Activated CD8-positive, alpha-beta memory T cell treated with anti-CD3 and anti-CD28 coated beads, Interleukin-2, amount 50 U/mL, for 1 hour (primary cell): ENCODE results near the gene MGA.

Source experiments
- DNase-seq: peaks from one replicate; pipeline ENCODE4 v3.0.0-alpha.2; 2020; ENCODE audit errors: extremely low read depth

MGA gene

DNA sequence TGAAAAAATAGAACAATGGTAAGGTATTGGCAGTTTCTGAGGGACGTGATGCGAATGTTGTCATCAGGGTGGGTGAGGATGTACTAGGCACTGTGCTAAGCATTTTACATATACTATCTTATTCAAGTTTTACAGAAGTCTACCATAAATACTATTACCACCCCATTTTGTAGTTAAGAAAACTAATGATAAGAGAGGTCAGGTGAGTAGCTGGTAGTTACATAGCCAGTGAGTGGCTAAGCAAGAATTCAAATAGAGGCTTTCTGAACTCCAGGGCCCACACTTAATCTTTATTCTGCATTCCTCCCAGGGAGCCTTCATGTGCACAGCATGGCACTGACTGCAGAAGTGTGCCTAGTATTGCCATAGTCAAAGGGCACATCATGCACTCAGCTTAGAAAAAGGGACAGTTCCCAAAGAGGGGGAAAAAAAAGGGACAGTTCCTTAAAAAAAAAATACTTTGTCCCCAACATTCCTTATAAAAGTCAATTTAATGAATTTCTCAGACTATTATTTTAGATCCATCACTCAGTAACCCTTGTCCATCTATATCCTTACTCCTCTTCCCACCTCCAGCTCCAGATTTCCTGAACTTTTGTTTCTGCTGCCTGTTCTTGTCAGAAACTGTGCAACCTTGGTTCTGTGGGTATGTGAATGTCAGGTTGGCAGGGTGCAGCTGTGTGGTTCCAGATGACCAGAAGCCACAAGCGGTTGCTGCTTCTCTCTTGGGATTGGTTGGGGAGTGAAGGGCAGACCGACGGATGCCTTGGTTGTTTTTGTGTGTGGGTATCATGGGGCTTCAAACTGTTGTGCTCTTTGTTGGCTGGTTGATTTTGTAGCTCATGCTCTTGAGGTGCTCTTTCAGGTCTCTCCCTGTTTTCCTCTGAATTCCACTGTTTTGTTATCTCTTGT is 122.4 kb downstream of the MGA start:
- no peak for DNase-seq

DNA sequence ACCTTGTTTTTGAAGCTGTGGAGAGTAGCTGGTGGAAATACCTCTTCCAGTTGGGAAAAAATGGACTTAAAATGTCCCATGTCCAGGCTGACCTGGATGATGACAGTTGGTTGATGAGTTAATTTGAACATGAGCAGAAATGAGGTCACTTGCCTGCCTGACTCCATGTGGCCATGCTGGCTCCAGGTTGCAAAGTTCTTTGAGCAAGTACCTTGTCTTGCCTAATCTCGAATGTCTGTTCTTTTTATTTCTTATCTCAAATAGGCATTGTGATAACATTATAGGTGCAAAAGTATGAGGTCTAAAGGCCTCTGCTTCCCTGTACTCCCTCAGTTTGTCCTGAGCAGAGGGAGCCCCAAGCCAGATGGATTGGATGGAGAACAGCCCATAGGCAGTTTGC is 123.1 kb downstream of the MGA start:
- DNase-seq = no peak

DNA sequence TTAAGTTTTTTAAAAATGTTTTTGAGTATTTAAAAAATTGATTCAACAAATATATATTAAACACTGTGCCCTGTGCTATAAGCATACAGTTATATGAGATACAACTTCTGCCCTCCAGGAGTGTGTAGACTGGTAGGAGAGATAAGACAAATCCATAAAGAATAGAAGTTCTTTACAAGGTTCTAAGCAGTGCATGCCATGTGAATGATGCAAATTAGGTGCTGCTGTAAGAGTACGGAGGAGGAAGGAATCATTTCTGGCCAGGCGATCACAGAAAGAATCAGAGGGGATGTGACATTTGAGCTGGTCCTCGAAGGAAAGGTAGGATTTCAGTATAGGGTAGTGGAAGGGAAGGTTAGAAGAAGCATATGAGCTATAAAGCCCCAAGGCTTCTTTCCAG is 128.1 kb downstream of the MGA start:
- DNase-seq = no peak

DNA sequence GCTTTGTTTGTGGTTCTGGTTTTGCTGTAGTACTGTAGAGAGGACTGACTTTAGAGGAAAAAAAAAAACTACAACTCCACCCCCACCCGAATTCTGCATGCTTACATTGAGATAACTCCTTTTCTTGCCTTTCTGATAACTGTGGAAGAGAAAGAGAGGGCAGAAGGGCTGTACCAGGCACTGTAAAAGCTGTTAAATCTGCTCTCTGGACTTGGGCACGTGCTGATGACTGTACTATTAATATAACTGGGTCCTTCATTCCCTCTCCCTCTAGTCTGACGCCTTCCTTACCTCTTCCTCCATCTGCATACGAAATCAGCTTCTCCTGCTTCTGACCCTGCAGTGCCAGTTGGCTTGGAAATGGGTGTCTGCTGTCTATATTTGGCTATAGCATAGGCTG is 129.0 kb downstream of the MGA start:
- DNase-seq = no peak

DNA sequence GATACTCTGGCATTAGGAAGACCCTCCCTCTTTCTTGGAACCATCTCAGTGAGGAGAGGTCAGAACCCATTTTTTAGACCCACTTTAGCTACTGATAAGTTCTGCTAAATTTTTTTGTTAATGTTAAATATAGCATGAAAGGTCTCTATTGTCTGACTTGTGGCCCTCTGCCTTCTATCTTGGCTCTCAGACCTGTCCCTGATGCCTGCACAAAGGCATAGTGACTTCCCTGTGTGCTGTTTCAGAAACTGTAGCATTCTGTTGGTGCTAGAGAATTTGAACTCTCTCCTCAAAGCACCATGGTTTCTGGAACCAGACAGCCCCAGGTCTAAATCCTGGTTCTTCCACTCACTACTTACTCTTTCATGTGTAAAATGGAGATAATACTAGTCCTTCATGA is 129.5 kb downstream of the MGA start:
- no peak for DNase-seq

DNA sequence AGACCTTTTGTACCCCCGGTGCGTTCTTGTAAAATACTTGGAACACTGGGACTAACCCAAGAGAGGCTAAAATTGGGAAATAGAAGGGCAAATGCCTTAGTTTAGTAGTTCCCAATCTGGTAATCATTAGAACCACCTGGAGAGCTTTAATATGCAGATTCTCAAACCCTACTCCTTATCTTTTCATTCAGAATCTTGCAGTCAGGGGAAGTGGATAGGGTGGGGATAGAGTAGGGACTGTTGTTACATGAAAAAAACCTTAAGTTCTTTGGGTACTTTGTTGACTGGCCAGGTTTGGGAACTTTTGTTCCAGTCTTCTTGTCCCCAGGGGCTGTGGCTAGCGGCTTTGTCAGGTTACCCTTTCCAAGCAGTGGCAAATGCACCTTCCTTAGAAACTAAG is 130.0 kb downstream of the MGA start:
- no peak for DNase-seq

DNA sequence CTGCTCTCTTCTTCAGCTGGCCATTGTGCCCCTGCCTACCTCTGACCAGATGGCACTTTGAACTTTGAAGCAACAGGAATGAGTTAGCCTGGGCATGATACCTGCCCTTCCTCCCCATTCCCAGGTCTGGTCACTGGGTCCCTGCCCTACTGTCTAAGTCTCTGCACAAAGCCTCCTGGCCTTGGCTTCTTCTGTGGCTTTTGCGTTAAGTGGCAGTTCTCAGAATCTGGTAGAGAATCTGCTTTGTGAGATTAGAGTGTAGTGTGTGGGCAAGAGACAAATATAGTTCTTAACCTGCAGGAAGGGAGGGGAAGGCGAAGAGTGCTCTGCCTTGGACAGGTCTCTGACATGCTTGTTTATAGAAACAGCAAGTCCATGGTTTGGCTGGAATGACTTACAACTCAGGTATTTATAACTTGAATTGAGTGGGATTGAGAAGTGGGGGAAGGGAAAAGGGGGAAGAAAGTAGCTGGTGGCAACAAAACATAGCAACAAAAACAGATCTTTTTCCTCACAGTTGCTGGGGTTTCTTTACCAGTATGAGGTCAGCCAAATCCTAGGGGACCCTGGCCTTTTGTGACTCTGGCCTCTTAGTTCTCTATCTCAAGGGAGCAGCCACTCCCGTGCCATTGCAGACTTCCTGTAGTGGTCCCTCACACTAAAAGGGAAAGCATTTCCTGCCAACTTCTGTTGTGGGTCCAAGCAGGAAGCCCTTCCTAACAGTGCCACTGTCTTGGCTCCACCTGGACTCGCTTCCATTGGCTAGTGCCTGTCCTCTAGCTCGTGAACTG is 130.7 kb downstream of the MGA start:
- no peak for DNase-seq

DNA sequence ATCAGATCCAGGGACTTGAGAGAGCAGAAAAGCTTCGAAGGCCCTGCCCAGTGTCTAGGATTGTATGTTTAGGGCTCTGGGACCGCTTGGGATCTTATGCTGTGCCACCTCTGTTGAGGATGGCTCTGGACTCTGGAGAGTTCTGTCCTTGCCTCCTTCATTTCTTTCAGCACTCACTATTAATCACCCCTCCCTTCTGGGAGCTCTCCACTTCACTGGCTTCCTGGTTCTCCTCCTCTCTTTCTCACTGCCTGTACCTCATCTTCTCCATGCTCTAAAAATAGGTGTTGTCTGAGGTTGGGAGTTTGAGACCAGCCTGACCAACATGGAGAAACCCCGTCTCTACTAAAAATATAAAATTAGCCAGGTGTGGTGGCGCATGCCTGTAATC is 131.3 kb downstream of the MGA start:
- no peak for DNase-seq

DNA sequence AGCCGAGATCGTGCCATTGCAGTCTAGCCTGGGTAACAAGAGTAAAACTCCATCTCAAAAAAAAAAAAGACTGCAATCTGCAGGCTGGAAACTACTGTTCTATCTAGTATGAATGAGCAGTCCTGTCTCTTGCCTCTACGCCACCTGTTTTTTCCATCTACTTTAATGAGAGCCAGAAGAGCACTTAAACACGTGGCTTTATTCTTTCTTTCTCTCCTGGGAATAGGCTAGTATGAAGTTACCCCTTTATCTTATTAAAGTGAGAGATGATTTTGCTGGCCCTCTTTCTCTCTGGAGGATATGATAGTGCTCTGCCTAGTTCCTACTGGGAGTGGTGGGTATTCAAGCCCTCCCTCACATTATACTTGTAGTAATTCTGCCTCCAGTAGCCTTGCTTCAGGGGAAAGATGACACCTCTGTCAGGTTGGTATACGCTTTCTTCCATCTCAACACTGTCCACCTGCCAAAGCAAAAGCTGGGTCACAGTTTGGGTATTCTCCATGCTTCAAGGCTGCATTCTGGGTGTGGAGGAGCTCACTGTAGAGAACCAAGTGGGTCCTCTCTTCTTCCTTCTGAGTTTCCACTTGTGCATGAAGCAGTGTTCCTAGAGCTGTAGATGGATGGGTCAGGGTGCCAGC is 131.9 kb downstream of the MGA start:
- DNase-seq = no peak

DNA sequence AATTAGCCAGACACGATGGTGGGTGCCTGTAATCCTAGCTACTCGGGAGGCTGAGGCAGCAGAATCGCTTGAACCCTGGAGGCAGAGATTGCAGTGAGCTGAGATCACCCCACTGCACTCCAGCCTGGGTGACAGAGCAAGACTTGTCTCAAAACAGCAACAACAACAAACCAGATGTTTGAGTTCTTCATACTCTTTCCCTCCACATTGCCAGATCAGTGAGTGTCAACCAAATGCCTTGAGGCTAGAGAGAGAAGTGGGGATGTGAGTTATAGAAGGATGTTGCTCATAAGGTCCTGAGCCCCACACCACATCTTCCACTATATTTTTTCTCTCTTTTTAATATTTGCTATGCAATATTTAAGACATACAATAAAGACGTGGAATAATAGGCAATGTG is 133.9 kb downstream of the MGA start:
- no peak for DNase-seq

DNA sequence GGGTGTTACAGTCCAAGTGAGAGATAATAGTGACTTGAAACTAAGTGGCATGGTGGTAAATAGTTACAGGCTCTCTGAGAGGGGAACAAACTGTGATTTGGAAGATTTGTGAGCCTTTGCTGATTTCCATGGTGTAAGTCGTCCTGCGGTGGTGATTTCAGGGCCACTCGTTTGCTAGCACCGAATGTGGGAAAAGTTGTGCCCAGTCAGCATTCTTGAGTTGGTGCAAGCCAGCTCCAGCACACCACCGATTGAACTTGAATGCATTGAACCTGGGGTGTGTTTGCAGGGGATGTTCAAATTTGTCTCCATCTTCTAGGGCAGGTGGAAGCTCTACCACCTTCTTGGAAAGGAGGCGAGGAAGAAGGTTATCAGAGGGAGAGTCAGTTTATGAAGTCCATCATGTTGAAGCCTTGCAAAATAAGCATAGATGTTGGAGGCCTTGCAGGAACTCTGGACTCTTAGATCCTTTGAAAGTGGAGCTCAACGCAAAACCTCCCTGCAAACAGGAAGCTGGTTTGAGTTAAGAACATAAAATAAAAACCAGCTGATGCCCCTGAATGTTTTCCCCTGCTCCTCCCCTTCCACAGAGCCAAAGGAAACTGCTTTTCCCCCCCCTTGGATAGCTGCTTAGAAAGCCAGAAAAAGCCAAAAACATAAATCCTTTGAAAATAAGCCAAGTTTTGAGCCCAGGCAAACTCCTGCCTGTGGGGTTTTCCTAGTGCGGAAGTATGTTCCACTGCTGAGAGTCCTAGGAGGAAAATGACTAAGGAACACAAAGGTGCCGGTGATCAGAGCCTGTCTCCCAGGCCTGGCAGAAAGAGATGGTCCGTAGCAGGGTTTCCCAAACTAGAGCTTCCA is 136.0 kb downstream of the MGA start:
- no peak for DNase-seq

DNA sequence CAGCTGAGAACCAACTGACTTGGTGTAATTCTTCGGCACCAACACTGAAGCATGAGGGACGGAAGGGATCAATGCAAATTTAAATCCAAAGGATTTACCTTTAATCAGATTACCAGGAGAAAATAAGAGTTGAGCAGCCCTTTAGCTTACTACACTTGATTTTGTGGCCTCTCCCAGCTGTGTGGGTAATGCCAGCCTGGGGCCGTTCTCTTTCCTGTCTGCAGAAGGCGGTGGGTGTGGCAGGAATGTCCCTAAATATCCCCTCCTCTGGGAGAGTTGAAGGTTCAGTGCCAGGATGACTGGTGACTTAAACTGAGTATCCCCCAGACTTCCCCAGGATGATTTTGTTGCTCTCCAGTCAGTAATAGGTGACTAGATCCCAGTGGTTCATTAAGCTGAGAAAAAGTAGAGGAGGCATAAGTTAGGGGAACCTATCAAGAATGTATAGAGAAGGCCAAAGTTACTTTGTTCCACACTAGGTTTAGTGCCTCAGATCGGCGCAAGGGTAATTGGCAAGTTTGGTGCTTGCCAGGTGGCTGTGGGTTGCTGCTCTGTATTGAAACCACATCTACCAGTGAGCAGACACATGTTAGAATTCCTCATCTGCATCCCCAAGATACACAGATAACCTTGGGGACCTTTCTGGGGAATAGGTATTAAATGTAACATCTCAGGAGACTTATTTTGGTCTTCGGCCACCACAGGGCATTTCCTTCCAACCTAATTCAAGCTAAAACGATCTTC is 137.2 kb downstream of the MGA start:
- DNase-seq = no peak

DNA sequence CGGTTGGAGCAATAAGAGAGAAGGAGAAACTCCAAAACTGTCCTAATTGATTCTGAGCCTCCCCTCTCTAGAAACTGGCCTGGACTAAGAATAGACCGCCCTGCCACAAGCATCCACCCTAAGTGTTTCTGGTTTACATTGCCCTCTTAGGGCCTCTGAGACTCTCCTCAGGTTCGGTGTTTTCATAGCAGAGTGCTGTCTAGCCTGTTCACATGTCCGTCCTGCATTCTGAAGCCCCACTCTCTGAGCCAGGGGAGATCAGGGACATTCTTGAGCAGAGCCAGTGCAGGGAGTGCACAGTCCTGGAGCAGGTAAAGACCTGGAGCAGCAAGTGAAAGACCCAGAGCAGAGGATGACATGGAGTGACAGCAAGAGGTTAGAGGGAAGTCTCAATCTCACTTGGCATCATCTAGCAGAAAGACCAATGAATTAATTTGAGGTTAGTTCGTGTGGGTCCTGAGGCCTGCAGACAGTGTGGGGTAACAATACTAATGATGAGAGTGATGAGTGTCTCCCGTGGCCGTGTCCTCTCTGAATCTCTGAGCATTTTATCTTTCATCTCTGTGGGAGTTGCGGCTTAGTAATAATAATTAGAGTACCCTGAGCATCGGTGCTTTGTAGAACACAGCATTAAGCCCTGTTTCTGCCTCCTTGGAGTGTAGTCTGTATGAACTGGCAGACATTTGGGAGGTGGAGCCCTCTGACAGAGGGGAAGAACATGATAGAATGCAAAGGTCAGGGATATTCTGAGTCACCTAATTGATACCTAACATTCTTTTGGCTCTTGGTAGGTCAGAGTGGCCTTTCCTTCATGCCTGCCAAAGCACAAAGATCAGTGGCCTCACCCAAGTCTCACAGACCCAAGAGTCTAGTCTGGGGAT is 138.6 kb downstream of the MGA start:
- DNase-seq = no peak

DNA sequence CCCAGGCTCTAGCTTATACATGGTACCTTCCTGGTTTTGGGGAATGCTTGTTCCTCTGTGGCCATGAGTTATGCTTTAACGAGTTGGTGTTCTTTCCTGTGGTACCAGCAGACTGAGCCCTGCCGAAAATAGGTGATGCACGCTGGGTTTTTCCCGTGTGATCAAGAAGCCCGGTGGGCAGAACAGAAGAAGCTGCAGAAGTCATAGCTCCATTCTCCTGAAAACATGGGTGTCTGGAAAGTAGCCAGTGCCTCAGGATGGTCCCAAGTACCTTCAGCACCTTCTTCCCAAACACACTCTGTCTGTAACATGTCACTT is 139.2 kb downstream of the MGA start:
- no peak for DNase-seq

DNA sequence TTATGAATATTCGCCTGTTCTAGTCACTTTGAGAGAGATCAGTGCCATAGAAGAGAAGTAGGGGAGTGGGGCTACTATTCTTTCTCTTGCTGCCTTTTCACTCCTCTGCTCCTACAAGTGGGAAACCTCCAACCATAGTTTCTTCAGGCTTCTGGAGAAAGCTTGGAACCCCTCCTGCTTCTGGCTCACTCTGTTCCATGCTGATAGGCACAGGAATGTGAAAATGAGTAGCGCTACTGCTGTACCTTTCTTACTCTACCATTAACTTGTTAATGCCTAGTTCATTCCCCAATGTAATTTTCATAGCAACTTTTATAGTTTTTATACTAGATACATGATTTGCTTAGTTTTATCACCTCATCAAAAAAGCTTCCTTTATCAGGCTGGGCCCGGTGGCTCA is 141.0 kb downstream of the MGA start:
- no peak for DNase-seq

DNA sequence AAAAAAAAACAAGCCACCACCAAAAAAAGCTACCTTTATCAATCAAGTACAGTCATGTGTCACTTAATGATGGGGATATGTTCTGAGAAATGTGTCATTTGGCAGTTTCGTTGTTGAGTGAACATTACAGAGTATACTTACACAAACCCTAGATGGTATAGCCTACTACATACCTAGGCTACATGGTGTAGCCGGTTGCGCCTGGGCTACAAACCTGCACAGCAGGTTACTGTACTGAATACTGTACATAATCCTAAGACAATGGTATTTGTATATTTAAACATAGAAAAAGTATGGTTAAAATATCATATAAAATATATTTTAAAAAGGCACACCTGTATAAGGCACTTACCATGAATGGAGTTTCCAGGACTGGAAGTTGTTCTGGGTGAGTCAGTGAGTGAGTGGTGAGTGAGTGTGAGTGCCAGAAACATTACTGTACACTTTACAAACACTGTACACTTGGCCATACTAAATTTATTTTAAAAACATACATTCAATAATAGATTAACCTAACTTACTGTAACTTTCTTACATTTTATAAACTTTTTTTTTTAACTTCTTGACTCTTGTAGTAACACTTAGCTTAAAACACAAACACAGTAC is 141.7 kb downstream of the MGA start:
- no peak for DNase-seq

DNA sequence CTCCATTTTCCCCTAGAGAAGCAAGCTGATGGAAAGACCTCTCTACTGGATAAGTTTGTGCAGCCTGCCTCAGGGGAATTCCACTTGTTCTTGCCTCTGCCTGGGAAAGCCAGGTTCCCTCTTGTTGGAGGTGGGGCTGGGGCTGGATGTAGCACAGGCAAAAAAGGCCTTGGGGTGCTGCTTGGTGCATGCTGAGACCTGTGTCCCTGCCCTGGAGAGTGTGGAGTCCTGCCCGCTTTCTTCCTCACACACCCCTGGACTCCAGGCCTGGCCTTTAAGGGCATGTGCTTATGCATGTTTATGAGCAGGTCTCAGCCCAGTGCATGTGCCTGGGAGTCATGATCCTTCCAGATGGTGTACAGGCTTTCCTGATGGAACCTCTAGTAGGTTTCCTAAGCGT is 144.2 kb downstream of the MGA start:
- no peak for DNase-seq

DNA sequence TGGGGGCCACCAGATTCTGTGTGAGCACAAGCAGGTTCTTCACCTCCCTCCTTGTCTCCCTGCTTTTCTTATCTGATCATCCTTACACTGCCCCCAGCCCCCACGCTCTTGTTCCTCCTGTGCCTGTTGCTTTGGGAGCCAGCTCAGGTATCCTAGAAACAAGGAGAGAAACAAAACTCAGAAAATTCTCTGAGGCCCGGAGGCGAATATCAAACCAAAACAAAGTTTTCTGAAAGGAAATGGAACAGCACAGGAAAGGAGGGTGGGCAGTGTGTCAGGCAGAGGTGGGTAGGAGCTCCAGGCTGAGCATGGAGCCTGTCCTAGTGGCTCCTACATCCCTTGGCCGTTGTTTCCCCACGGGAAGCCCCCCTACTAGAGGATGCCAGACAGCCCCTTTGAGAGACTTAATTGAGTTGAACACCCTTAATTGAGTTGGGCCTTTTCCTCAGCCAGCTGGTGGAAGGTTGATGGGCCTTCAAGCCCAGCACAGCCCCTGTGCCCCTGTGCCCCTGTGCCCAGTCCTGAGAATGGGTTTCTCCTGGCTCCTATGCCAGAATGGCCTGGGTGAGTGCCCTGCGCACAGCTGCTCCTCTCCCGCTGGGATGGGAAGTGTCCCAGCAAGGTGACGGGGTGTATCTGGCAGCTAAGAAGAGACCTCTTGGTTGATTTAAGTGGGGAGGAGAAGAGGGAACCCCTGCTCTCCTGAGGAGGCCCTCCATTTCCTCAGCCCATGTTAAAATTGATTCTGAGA is 144.9 kb downstream of the MGA start:
- DNase-seq = no peak

DNA sequence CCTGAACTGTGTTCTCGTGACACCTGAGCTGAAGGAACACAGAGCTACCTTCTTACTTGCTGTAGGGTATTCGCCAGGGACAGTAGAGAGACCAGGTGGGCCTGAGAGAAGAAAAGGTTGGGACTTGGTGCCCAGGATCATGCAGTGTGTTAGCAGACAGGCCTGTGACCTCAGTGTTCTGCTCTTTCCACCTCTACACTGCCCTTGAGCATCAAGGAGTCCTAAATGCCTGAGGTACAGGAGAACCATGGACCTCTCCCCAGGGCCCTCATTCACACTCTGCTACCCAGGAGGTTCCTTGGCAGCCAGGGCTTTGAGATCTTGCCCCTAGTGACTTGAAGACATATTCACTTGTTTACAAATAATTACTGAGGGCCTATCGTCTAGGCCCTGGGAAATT is 145.5 kb downstream of the MGA start:
- DNase-seq = no peak
